K562 (cell line): Measurements from ENCODE around the gene TLCD4. TPM values are rescaled to one million over a fixed set of nuclear protein-coding genes. Genes with fewer than 3 reads are reported as not detected.

Source experiments
- ATAC-seq: fragments of 200-7000 bp; cut with Tn5 transposase; 3 replicates; pipeline ENCODE4 v1.9.1; 2020; ENCODE audit warnings: moderate library complexity
- BruUV-seq: library from RNA; stranded (reverse); fragments of 400-500 nt; replicated peaks from 2 replicates; lab custom pipeline; 2021; lab: Mats Ljungman, UMichigan
- CTCF ChIA-PET: fragments of 300-600 bp; formaldehyde crosslinking; extraction: SDS; loops from one replicate; lab custom pipeline; 2021; ENCODE audit warnings: low intra/inter-chr PET ratio; lab: Yijun Ruan, JAX
- POLR2A ChIA-PET: fragments of 300-600, 350-650 bp; sonication (Branson Sonifier 250); formaldehyde crosslinking; extraction: SDS; loops from one replicate; lab custom pipeline; 2021; ENCODE audit warnings: antibody characterized with exemption, inconsistent platforms; lab: Yijun Ruan, JAX
- DNase-seq, 4 experiments: peaks; one replicate each; pipeline versions ENCODE4 v3.0.0 to v3.0.0-alpha.2; 2011 to 2018; ENCODE audit warnings: low spot score in 3 of 4, mixed read lengths in 3 of 4; ENCODE audit errors: extremely low read depth in 1 of 4
- FAIRE-seq: peaks from 2 replicates; lab custom pipeline; 2011; peaks lifted over from hg19 to GRCh38; lab: Jason Lieb, UNC
- H2AFZ ChIP-seq: 2 replicates; pipeline ENCODE4 v1.6.0; 2011; ENCODE audit warnings: low read depth, low read length, control low read depth, inconsistent platforms
- H3K27ac ChIP-seq: fragments of 200-600 bp; 3 replicates; pipeline ENCODE4 v1.8.0; 2011; ENCODE audit warnings: low read depth, mild to moderate bottlenecking, control low read depth, inconsistent platforms, low read length, moderate library complexity, mixed read lengths; ENCODE audit errors: extremely low read depth
- H3K27me3 ChIP-seq, 2 experiments: fragments of 300-600 bp in 1 of 2; 2 replicates in 1 of 2; 3 replicates in 1 of 2; pipeline versions ENCODE4 v1.6.0 to v1.8.0; 2011; ENCODE audit warnings: inconsistent platforms in 2 of 2, low read length in 2 of 2, mild to moderate bottlenecking in 1 of 2, mixed read lengths in 1 of 2, moderate library complexity in 1 of 2; ENCODE audit not compliant: control insufficient read depth in 2 of 2, insufficient read depth in 2 of 2
- H3K36me3 ChIP-seq: fragments of 300-600 bp; 3 replicates; pipeline ENCODE4 v1.8.0; 2011; ENCODE audit warnings: mild to moderate bottlenecking, low read length, inconsistent platforms; ENCODE audit not compliant: control insufficient read depth, insufficient read depth
- H3K4me1 ChIP-seq, 2 experiments: fragments of 200-600 bp in 1 of 2; replicated peaks in 1 of 2; 2 replicates in 1 of 2; 3 replicates in 1 of 2; pipeline versions ENCODE4 v1.5.1 to v1.8.0; 2011; ENCODE audit warnings: inconsistent platforms in 2 of 2, low read length in 2 of 2, mild to moderate bottlenecking in 1 of 2, mixed read lengths in 1 of 2, moderate library complexity in 1 of 2; ENCODE audit not compliant: control insufficient read depth in 2 of 2, insufficient read depth in 2 of 2
- H3K4me2 ChIP-seq: 2 replicates; pipeline ENCODE4 v1.6.1; 2011; ENCODE audit warnings: low read length, control low read depth, inconsistent platforms, mixed read lengths; ENCODE audit not compliant: insufficient read depth
- H3K4me3 ChIP-seq: fragments of 200-600 bp; sonication (generic), shearing (Covaris generic); 2 replicates; pipeline ENCODE4 v1.5.1; 2016; ENCODE audit warnings: control low read depth, inconsistent platforms
- H3K79me2 ChIP-seq: fragments of 200-600 bp; 3 replicates; pipeline ENCODE4 v1.8.0; 2011; ENCODE audit warnings: low read length, inconsistent platforms; ENCODE audit not compliant: control insufficient read depth, insufficient read depth
- H3K9ac ChIP-seq, 2 experiments: 2 replicates each; pipeline versions ENCODE4 v1.6.0 to v1.6.1; 2011; ENCODE audit warnings: low read depth in 2 of 2, low read length in 2 of 2, control low read depth in 1 of 2, inconsistent platforms in 1 of 2, mild to moderate bottlenecking in 1 of 2, mixed read lengths in 1 of 2; ENCODE audit not compliant: insufficient read depth in 1 of 2
- H3K9me1 ChIP-seq: one replicate; pipeline ENCODE4 v1.6.0; 2011; ENCODE audit warnings: inconsistent platforms, mild to moderate bottlenecking, low read length, moderate library complexity; ENCODE audit not compliant: control insufficient read depth, insufficient read depth
- H3K9me3 ChIP-seq: replicated peaks from 2 replicates; pipeline ENCODE4 v1.5.1; 2011; ENCODE audit warnings: low read depth, low read length, inconsistent platforms; ENCODE audit not compliant: control insufficient read depth, insufficient read depth
- H4K20me1 ChIP-seq: replicated peaks from 2 replicates; pipeline ENCODE4 v1.6.1; 2011; ENCODE audit warnings: low read length, inconsistent platforms, mixed read lengths; ENCODE audit not compliant: control insufficient read depth, insufficient read depth
- EHMT2 ChIP-seq: fragments of 450-650 bp; IDR thresholded peaks from 2 replicates; pipeline ENCODE4 v1.6.1; 2018; ENCODE audit warnings: antibody characterized with exemption
- EP300 ChIP-seq: IDR thresholded peaks from 2 replicates; pipeline ENCODE4 v1.6.1; 2012; ENCODE audit warnings: low read length, improper control_type of control experiment
- ETV6 ChIP-seq, 3 experiments: fragments of 150-350 bp in 1 of 3; sonication (generic) in 1 of 3; formaldehyde crosslinking in 1 of 3; IDR thresholded peaks; 2 replicates each; pipeline versions ENCODE4 v1.6.1 to v1.8.0; 2014 to 2022; ENCODE audit warnings: borderline replicate concordance in 2 of 3, low read depth in 2 of 3, antibody characterized with exemption in 1 of 3, low read length in 1 of 3, mild to moderate bottlenecking in 1 of 3, missing genetic modification reagents in 1 of 3
- GABPB2 ChIP-seq: fragments of 250-450 bp; sonication (Bioruptor Pico); conservative IDR thresholded peaks from 2 replicates; pipeline ENCODE4 v1.5.1; 2021; ENCODE audit warnings: mild to moderate bottlenecking
- KDM1A ChIP-seq, 2 experiments: fragments of 450-650 bp; IDR thresholded peaks; 2 replicates each; pipeline ENCODE4 v1.6.1; 2016; ENCODE audit warnings: mild to moderate bottlenecking in 2 of 2
- SREBF2 ChIP-seq: sonication (generic); formaldehyde crosslinking; IDR thresholded peaks from 2 replicates; pipeline ENCODE4 v1.4.0; 2020; ENCODE audit warnings: mild to moderate bottlenecking, missing genetic modification reagents
- TCF7 ChIP-seq: sonication (generic); IDR thresholded peaks from 2 replicates; pipeline ENCODE4 v1.6.1; 2016; ENCODE audit warnings: antibody characterized with exemption, borderline replicate concordance
- THRA ChIP-seq: fragments of 450-650 bp; IDR thresholded peaks from 2 replicates; pipeline ENCODE4 v1.6.1; 2017; ENCODE audit warnings: mild to moderate bottlenecking, moderate library complexity
- TOE1 ChIP-seq, 2 experiments: fragments of 450-650 bp in 1 of 2; sonication (generic) in 1 of 2; formaldehyde crosslinking in 1 of 2; IDR thresholded peaks; 2 replicates each; pipeline versions ENCODE4 v1.7.1 to v1.8.0; 2016 to 2022; ENCODE audit warnings: borderline replicate concordance in 2 of 2, mild to moderate bottlenecking in 2 of 2, antibody characterized with exemption in 1 of 2, inconsistent platforms in 1 of 2, low read depth in 1 of 2, missing genetic modification reagents in 1 of 2, moderate library complexity in 1 of 2
- VEZF1 ChIP-seq: fragments of 200-800 bp; sonication (Bioruptor generic); IDR thresholded peaks from 2 replicates; pipeline ENCODE4 v1.6.1; 2017; ENCODE audit warnings: missing genetic modification characterization, missing compliant biosample characterization
- ZC3H4 ChIP-seq: sonication (generic); formaldehyde crosslinking; IDR thresholded peaks from 2 replicates; pipeline ENCODE4 v1.9.0; 2021; ENCODE audit warnings: missing genetic modification reagents, borderline replicate concordance
- ZNF24 ChIP-seq: fragments of 450-650 bp; IDR thresholded peaks from 2 replicates; pipeline ENCODE4 v1.6.1; 2016
- ZNF644 ChIP-seq: fragments of 200-800 bp; sonication (Bioruptor generic); IDR thresholded peaks from 2 replicates; pipeline ENCODE4 v1.6.1; 2016; ENCODE audit warnings: low read depth, missing genetic modification characterization, missing compliant biosample characterization
- ZNF764 ChIP-seq: fragments of 250-450 bp; sonication (Bioruptor Pico); IDR thresholded peaks from 2 replicates; pipeline ENCODE4 v1.4.0; 2020; ENCODE audit warnings: low read depth, mild to moderate bottlenecking, moderate library complexity
- ZNF77 ChIP-seq: fragments of 250-450 bp; sonication (Bioruptor Pico); IDR thresholded peaks from 2 replicates; pipeline ENCODE4 v1.5.0; 2020
- WGBS: fragments of 100-300 bp; shearing (Covaris generic); methylation state at CpG from one replicate; pipeline ENCODE4 v1.1.6; 2016; ENCODE audit warnings: low coverage, mixed read lengths; ENCODE audit not compliant: insufficient coverage; ENCODE audit errors: missing lambda C conversion rate; 5-methylcytosine and 5-hydroxymethylcytosine counted together
- in situ Hi-C: fragments of 300-500 bp; cut with MboI; formaldehyde crosslinking; loops from 4 replicates; pipeline ENCODE4 v1.15.0; 2018; ENCODE audit warnings: inconsistent platforms, mixed read lengths
- intact Hi-C: fragments of 100-400 bp; cut with micrococcal nuclease; formaldehyde crosslinking; loops from 2 replicates; pipeline ENCODE4 v1.14.2; 2022
- polyA plus RNA-seq, 8 experiments: library from polyadenylated mRNA; depleted of rRNA in 4 of 8; stranded (reverse) in 5 of 8; unstranded in 3 of 8; fragments of >200 nt; fragmentation: Nextera tagmentation in 2 of 8; fragmentation: Illumina TruSeq in 1 of 8; extraction: Ambion mirVana in 2 of 8; extraction: Trizol in 1 of 8; gene quantifications; 2 replicates each; pipeline versions ENCODE4 v1.2.1 to v1.2.3, GENCODE V29; 2011 to 2014; ENCODE audit warnings: inconsistent platforms in 1 of 8, missing spikeins in 1 of 8
- total RNA-seq, 7 experiments: library from RNA; depleted of rRNA in 6 of 7; stranded (reverse); fragments of >200 nt in 6 of 7; fragmentation: Illumina TruSeq in 2 of 7; extraction: Trizol in 2 of 7; gene quantifications; 2 replicates each; pipeline versions ENCODE4 v1.2.1 to v1.2.3, GENCODE V29; 2011 to 2021; ENCODE audit warnings: low replicate concordance in 1 of 7

The TLCD4 gene
- total and polyA plus RNA-seq, 9 of the 15 experiments (the other 6 are each of a cell fraction or from before 2014, with no cell fraction given): 3.5 to 19.8 (median 7.6) TPM

- FAIRE-seq: no peak
- H3K9ac ChIP-seq: peak overlapping the region in 1 of 2 experiments; percentile 73; a peak in 1 of 4 replicates
- no peak for ATAC-seq
- no peaks in the 10 kb centered on the region for H4K20me1 ChIP-seq
- no peaks in the 10 kb centered on the region for H3K9me3 ChIP-seq
- POLR2A ChIA-PET: no interaction called here
- CTCF ChIA-PET: no interaction called here
- no peak overlapping the region for H3K27ac ChIP-seq
- BruUV-seq: no TSS peak
- peaks cover 0 to 5% of the 10 kb centered on the region in 2 experiments; a peak in 2 of 5 replicates for H3K4me1 ChIP-seq
- TF ChIP-seq ZNF24 (0 out of 2 replicates have a peak, but pooled peaks have one; percentile 49), ZNF764 (no peak), SREBF2 (no peak), KDM1A (IDR thresholded peaks at IDR 0.05) (no peak), EP300 (no peak), ZNF77 (CRISPR knock-in tag) (no peak), ZNF644 (tag) (0 out of 2 replicates have a peak, but pooled peaks have one; percentile 6), THRA (no peak), ZC3H4 (CRISPR knock-in tag) (no peak), VEZF1 (CRISPR knock-in tag) (no peak), TCF7 (no peak), TOE1 (IDR thresholded peaks at IDR 0.05; ENCODE audit: borderline replicate concordance) (no peak), TOE1 (CRISPR knock-in tag; IDR thresholded peaks at IDR 0.05; ENCODE audit: borderline replicate concordance, low read depth) (no peak), GABPB2 (CRISPR knock-in tag) (no peak), ETV6 (IDR thresholded peaks at IDR 0.05; ENCODE audit: borderline replicate concordance in 1 of 2, low read depth in 2 of 2, low read length in 1 of 2) (no peak), ETV6 (CRISPR knock-in tag; IDR thresholded peaks at IDR 0.05; ENCODE audit: borderline replicate concordance) (no peak), EHMT2 (no peak)
- WGBS: 36% methylated on average over 2 of the region's 2 CpGs
- 0 out of 2 replicates have a peak overlapping the region, but pooled peaks have one; percentile 54 for H3K4me3 ChIP-seq
- H3K36me3 ChIP-seq: no peaks in the 10 kb centered on the region
- peak overlapping the region; percentile 92; the same call in 1 of the 2 replicates for H3K4me2 ChIP-seq
- no peaks in the 10 kb centered on the region; the same call in 2 of the 3 replicates for H3K79me2 ChIP-seq
- H2AFZ ChIP-seq: peak overlapping the region; percentile 99
- intact Hi-C loops (no loop called here), in situ Hi-C loops (no loop called here)
- DNase-seq: no peak
- H3K9me1 ChIP-seq: no peaks in the 10 kb centered on the region
- H3K27me3 ChIP-seq: no peaks in the 10 kb centered on the region
These were observed 45.6 kb upstream of the TLCD4 start for GRCh38 chr1:95071539-95071938.
